Measurements from ENCODE around the gene KCNK6. TPM values are rescaled to one million over a fixed set of nuclear protein-coding genes. Genes with fewer than 3 reads are reported as not detected.

Gene KCNK6
- total RNA-seq, 2 donors from 2014 or later, result 5.1 to 8.9 TPM

- H3K4me3 Mint-ChIP-seq, result no peak overlapping the region
- no peaks in the 10 kb centered on the region for H3K9me3 Mint-ChIP-seq
- Histone ChIP-seq H3K4me1 (ENCODE audit: control insufficient read depth, insufficient read depth, low read length) (peaks cover 7% of the 10 kb centered on the region), H3K27me3 (ENCODE audit: control insufficient read depth, insufficient read depth, low read length, poor library complexity, severe bottlenecking) (no peaks in the 10 kb centered on the region), H3K36me3 (ENCODE audit: control insufficient read depth, insufficient read depth, low read length) (peaks cover 27% of the 10 kb centered on the region), H3K27ac (ENCODE audit: low read depth, low read length) (no peak overlapping the region), H3K4me3 (ENCODE audit: low read length) (no peak overlapping the region), H3K9me3 (ENCODE audit: control insufficient read depth, low read length) (no peaks in the 10 kb centered on the region), H3K9ac (ENCODE audit: extremely low read depth, low read length, poor library complexity, severe bottlenecking) (no peak overlapping the region)
- TF ChIP-seq CTCF (conservative IDR thresholded peaks at IDR 0.05), result no peak
- no peak for DNase-seq
- peaks cover 28% of the 10 kb centered on the region for H3K36me3 Mint-ChIP-seq (ENCODE audit: low read depth)
- peaks cover 52% of the 10 kb centered on the region for H3K4me1 Mint-ChIP-seq
- no peaks in the 10 kb centered on the region for H3K27me3 Mint-ChIP-seq (ENCODE audit: insufficient read depth)
- 91 to 95% methylated on average over 7 to 8 of the region's 9 CpGs for WGBS, 2 experiments (ENCODE audit: insufficient coverage in 1 of 2, insufficient read length in 1 of 2)
- H3K27ac Mint-ChIP-seq, result peak overlapping the region; percentile 64
Observed at GRCh38 chr19:38274739-38275138, 44.9 kb upstream of the KCNK6 start.

- no peaks in the 10 kb centered on the region for H3K27me3 Mint-ChIP-seq (ENCODE audit: insufficient read depth)
- H3K9me3 Mint-ChIP-seq, result no peaks in the 10 kb centered on the region
- no peak for TF ChIP-seq CTCF (conservative IDR thresholded peaks at IDR 0.05)
- H3K36me3 Mint-ChIP-seq (ENCODE audit: low read depth), result peaks cover 39% of the 10 kb centered on the region
- Histone ChIP-seq H3K9ac (ENCODE audit: extremely low read depth, low read length, poor library complexity, severe bottlenecking) (no peak overlapping the region), H3K27ac (ENCODE audit: low read depth, low read length) (no peak overlapping the region), H3K4me3 (ENCODE audit: low read length) (no peak overlapping the region), H3K36me3 (ENCODE audit: control insufficient read depth, insufficient read depth, low read length) (peaks cover 45% of the 10 kb centered on the region), H3K27me3 (ENCODE audit: control insufficient read depth, insufficient read depth, low read length, poor library complexity, severe bottlenecking) (no peaks in the 10 kb centered on the region), H3K9me3 (ENCODE audit: control insufficient read depth, low read length) (no peaks in the 10 kb centered on the region), H3K4me1 (ENCODE audit: control insufficient read depth, insufficient read depth, low read length) (peaks cover 3% of the 10 kb centered on the region)
- 91 to 94% methylated on average over 7 of the region's 7 CpGs for WGBS, 2 experiments (ENCODE audit: insufficient coverage in 1 of 2, insufficient read length in 1 of 2)
- no peak for DNase-seq
- peak overlapping the region; percentile 52 for H3K27ac Mint-ChIP-seq
- H3K4me1 Mint-ChIP-seq, result peaks cover 38% of the 10 kb centered on the region
- no peak overlapping the region for H3K4me3 Mint-ChIP-seq
Observed at GRCh38 chr19:38276942-38277517, 42.6 kb upstream of the KCNK6 start.

- Mint-ChIP-seq H3K27ac (peak overlapping the region; percentile 84), H3K4me1 (peaks cover 36% of the 10 kb centered on the region), H3K9me3 (no peaks in the 10 kb centered on the region), H3K4me3 (no peak overlapping the region), H3K36me3 (ENCODE audit: low read depth) (peaks cover 39% of the 10 kb centered on the region), H3K27me3 (ENCODE audit: insufficient read depth) (no peaks in the 10 kb centered on the region)
- Histone ChIP-seq H3K4me3 (ENCODE audit: low read length) (no peak overlapping the region), H3K27ac (ENCODE audit: low read depth, low read length) (no peak overlapping the region), H3K36me3 (ENCODE audit: control insufficient read depth, insufficient read depth, low read length) (peaks cover 43% of the 10 kb centered on the region), H3K27me3 (ENCODE audit: control insufficient read depth, insufficient read depth, low read length, poor library complexity, severe bottlenecking) (no peaks in the 10 kb centered on the region), H3K9ac (ENCODE audit: extremely low read depth, low read length, poor library complexity, severe bottlenecking) (no peak overlapping the region), H3K9me3 (ENCODE audit: control insufficient read depth, low read length) (no peaks in the 10 kb centered on the region), H3K4me1 (ENCODE audit: control insufficient read depth, insufficient read depth, low read length) (peaks cover 3% of the 10 kb centered on the region)
- TF ChIP-seq CTCF (conservative IDR thresholded peaks at IDR 0.05), result no peak
- WGBS, 2 experiments (ENCODE audit: insufficient coverage in 1 of 2, insufficient read length in 1 of 2), result 95 to 98% methylated on average over 5 of the region's 5 CpGs
- DNase-seq, result no peak
Observed at GRCh38 chr19:38277549-38277948, 42.1 kb upstream of the KCNK6 start.
